ENCODE results near the gene MKNK1.
"Not testable (repeated sequence)": the region's sequence is repeated elsewhere in the genome, so short reads cannot be mapped to it uniquely, and the experiment has no call there.

MKNK1 gene

DNA sequence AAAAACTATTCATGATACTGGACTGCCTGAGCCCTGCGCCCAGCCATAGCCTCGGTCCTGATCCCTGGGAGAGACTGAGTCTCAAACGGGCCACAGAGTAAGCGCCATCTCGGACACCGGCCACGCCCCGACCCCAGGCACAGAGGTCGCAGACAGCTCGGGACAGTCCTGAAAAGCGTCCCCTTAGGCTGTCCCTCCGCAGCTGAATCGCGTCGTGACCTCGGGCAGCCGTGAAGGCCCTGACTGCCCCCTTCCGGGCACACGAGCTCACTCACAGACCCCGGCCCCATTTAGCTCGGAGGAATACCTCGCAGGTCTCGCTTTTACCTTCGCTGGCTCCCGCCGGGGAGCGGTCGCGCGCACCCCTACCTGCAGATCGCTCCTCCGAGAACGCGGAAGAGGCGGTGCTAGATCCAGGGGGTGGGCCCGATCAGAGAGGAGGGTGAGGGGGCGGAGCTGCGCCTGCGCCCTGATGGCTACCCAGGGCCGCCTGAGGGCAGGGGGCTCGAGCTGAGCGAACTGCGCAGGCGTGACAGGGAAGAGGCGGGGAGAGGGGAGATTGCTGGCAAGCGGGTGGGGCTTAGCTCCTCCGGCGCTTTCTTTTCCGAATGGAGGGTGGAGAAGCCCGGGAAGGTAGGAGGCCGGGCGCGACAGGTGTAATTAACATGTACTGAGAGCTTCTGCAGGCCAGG is at the start of gene MKNK1:
MKNK1 (minus strand) TSS at position 411 of the 692 bp plus-strand sequence. CDS start 20,941 bp downstream, outside the sequence.
- DNase-seq = peak; percentile 80

DNA sequence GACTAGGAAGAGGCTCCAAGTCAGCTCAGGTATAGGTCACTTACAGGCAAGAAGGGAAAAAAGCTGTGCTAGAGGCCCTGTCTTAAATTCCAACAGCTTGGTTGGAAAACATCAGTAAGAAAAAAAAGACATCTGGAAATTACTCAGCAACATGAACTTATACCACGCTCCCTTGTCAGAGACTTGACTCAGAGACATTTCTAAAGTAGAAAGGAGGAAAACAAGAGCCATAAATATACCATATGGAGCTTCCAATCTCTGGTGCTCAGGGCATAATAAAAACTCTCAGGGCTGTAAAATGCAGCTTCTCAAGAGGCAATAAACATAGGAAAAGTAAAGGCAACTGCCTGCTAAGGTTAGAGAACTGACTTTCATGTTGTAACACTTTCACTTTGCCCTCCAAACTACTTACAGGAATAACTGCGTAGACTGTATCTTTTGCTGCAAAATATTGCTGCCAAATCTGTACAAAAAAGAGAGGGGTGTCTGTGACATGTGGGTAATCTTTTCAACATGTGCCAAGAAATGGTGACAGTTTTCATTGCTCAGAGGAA is 49.4 kb upstream of the MKNK1 start:
- no peak for DNase-seq

DNA sequence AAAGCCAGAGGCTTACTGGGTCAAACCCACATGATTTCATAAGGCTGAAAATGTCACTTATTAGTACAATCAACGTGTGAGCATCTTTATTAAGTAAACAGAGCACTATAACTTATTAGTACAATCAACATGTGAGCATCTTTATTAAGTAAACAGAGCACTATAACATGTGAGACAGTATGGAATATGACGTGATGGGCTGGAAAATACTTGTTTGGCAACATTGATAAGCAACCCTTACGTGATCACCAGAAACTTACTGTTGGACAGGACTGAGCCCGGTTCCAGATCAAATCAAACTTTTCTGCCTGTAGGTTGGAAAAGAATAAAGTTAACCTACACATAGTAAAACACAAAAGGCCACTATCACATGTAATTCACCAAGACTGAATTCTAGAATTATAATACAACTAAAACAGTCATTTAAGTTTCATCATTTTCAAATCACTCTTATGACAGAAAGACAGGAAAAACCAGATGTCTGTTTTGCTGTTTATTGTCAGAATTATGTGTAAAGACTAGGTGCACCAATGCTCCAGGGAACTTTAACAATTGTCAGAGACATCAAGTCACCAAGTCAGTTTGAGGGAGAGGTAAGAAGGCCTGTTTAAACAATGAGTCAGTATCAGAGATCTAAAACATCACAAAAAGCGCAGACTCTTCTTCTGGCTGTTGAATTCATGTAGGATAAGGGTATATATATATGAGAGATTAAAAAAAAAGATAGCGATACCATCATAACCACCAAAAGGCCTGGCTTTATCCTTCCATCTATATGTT is 48.4 kb upstream of the MKNK1 start:
- no peak for DNase-seq

DNA sequence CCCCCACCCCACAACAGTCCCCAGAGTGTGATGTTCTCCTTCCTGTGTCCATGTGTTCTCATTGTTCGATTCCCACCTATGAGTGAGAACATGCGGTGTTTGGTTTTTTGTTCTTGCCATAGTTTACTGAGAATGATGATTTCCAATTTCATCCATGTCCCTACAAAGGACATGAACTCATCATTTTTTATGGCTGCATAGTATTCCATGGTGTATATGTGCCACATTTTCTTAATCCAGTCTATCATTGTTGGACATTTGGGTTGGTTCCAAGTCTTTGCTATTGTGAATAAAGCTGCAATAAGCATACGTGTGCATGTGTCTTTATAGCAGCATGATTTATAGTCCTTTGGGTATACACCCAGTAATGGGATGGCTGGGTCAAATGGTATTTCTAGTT is 47.1 kb upstream of the MKNK1 start:
- not testable (repeated sequence) for DNase-seq

DNA sequence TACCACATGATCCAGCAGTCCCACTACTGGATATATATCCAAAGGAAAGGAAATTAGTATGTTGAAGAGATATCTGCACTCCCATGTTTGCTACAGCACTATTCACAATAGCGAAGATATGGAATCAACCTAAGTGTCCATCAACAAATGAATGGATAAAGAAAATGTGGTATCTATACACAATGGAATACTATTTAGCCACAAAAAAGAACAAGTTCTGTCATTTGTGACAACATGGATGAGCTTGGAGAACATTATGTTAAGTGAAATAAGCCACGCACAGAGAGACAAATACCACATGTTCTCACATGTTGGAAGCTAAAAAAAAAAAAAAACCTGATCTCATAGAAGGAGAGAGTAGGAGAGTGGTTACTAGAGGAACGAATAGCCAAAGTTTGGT is 46.4 kb upstream of the MKNK1 start:
- DNase-seq = no peak

DNA sequence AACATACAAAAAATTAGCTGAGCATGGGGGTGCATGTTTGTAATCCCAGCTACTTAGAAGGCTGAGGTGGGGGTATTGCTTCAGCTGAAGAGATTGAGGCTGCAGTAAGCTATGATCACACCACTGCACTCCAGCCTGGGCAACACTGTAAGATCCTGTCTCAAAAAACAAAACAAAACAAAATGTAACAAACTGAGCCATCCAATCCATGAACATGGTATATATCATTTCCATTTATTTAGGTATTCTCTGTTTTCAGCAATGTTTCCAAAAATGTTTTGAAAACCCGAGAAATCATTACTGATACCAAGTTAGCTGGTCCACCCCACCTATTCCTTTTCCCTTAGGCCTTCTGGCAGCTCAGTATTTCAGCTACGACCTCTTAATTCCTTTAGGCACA is 45.7 kb upstream of the MKNK1 start:
- DNase-seq = no peak

DNA sequence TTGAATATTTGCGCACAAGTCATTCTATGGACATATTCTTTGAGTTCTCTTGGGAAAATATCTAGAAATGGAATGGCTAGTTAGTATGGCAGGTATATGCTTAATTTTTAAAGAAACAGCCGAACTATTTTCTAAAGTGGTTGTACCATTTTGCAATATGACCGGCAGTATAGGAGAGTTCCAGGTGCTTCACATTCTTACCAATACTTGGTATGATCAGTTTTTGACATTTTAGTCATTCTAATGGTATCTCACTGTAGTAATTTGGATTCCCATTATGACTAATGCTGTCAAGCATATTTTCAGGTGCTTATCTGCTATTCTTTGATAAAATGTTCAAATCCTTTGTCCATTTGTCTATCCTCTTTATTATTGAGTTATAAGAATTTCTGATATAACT is 43.5 kb upstream of the MKNK1 start:
- no peak for DNase-seq

DNA sequence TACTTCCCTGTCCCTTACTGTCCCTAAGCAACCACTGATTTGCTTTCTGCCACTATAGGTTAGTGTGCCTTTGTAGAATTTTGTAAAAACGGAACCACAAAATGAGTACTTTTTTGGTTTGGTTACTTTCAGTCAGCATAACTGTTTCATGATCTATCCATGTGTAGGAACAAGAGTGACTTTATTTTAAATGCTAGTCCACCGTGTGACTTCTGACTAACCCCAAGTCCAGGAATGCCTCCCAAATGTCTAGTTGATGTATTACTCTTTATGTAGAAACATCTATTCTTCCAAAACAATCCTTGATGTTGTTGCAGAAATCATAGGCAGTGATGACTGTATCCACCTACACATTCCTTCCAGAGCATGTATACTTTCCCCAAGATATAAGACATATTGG is 42.8 kb upstream of the MKNK1 start:
- no peak for DNase-seq

DNA sequence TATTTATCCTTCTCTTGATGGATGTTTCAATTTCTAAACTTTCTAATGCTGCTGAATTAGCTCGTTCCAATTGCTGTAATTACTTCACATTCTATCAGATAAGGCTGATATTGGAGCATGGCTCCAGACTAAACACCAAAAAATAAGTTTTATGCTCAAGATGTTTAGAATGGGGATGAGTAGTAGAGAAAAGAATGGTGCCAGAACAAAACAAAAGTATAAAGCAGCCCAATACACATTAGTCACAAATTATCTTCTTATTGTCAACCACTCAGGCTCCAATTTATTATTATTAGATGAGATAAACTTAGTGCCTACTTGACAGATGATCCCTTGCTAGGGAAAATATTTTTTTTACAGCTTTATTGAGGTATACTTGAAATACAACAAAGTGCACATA is 42.3 kb upstream of the MKNK1 start:
- no peak for DNase-seq

DNA sequence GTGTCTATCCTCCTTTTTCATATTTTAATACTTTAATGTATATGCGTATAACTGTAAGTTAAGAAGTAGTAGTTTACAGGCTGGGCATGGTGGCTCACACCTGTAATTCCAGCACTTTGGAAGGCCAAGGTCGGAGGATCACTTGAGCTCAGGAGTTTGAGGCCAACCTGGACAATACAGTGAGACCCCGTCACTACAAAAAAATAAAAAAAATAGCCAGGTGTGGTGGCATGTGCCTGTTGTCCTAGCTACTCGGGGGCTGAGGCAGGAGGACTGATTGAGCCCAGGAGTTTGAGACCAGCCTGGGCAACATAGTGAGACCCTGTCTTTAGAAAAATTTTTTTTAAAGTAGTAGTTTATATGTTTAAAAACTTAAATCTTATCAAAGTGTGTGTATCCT is 41.7 kb upstream of the MKNK1 start:
- no peak for DNase-seq

DNA sequence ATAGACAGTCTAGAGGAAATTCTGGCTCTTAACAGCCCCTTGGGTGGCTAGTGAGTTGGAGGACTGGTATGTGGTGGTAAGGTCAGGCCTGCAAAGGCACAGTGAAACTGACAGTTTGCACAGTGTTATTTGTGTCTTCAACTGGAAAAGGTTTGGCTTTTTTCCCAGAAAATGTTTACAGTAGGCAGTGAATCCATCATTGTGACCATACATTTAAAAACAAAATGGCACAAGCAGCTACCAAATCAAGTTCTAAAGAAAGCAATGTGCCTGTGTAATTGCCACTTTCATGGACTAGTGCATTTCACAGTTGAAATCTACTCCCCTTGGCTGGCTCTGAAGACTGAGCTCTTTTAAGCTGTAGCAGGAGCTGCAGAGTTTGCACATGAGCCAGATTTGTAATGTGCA is 39.3 kb upstream of the MKNK1 start:
- DNase-seq = peak; percentile 80

DNA sequence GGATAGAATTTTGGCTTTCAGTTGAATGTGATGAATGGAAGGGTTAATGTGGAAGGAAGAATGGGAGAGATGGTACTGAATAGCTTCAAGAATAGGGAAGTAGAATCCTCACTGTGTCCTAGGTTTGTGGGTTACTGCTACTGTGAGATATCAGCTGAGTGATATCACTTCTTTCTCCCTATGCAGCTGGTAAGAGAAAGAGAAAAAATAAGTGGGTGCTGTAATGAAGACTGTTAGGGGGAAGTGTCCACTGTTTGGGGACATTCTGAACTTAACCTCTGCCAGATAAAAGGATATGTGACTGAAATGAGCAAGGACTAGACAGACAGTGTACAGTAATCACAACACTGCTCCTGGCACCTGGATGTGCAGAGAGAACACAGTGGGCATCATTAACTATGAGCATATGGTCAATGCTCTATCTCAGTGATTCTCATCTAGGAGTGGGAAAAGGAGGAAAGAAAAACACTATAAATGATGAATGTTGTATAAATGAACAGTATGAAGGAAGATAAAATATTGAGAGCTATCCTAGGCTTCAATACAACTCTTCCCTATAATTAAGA is 38.1 kb upstream of the MKNK1 start:
- no peak for DNase-seq

DNA sequence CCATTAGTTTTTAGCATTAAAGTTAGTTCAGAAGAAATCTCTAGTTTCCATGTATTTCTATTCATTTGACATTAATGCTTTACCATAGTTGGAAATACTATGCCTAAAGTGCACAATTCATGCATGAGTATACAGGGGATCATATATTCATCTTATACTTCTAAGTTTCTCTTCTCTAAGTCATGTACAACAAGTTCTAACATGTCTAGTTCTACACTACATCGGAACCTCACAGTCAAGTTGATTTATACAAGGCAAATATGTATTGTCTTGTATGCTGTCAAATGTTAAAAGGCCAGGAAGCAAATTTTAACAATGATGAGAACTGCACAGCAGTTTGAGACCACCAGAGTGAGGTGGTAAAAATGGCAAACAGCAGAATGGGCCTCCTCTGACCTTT is 35.5 kb upstream of the MKNK1 start:
- no peak for DNase-seq

DNA sequence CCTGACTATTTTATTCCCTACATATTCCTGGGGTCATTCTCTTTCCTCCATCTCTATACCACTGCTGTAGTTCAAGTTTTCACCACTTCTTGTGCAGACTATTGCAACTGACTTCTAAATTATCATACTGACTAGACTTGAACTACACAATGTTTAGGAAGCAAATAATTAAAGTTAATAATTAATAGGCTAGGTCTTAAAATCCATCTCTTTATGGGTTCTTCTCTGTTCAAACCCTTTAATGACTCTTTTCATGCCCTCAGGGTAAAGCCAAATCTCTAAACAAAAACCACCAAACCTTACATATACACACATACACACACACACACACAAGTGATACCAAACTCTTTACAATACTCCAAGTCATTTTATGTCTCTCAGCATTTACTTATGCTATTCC is 34.9 kb upstream of the MKNK1 start:
- DNase-seq = no peak

DNA sequence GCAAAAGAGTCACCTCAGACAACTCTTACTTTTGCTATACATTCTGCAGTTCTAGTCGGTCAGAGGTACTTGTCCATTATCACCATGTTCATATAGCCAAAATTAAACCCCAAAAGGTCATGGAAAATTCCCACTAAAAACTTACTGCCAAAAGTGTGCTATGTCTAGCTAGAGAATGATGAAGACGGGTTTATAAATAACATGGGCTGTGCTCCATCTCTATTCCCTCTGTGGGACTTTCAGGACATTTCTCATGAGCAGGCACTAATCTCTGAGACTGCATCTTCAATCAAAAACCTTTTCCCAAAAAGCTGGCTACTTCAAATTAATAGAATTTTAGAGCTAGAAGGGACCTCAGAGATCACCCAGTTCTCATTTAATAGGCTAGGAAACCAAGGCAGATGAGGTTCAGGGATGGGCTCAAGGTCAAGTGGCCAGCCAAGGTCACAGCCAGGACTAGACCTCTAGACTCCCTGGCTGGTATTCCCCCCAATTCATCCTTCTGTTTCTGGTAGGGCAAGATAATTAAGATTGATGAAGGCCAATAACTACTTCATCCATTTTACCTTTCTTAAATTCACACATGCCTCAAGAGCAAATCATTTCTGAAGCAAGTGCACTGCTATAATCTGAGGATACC is 33.5 kb upstream of the MKNK1 start:
- DNase-seq = no peak

DNA sequence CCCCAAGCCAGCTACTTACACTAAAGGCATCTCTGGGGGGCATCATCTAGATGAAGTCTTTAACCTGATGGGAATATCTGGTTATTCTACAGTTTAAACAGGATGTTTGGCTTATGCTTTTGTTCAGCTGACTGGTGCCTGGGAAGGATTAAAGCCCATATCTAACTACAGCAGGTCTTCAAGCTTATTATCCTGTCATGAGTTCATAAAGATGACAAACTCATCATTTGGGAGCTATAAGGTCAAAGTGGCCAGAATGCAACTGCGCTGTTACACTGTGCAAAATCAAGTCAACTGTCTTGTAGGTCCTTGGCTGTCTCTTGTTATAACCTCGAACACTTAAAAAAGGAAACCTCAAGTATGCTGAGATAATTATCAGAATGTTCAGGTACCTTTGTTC is 31.1 kb upstream of the MKNK1 start:
- DNase-seq = no peak

DNA sequence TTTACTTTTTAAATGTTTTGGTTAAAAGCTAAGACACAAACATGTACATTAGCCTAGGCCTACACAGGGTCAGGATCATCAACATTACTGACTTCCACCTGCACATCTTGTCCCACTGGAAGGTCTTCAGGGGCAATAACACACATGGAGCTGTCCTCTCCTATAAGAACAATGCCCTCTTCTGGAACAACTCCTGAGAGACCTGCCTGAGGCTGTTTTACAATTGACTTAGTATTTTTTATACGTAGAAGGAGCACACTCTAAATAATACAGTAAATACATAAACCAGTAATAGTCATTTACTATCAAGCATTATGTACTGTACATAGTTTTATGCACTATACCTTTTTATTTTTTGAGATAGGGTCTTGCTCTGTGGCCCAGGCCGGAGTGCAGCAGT is 26.7 kb upstream of the MKNK1 start:
- DNase-seq = no peak

DNA sequence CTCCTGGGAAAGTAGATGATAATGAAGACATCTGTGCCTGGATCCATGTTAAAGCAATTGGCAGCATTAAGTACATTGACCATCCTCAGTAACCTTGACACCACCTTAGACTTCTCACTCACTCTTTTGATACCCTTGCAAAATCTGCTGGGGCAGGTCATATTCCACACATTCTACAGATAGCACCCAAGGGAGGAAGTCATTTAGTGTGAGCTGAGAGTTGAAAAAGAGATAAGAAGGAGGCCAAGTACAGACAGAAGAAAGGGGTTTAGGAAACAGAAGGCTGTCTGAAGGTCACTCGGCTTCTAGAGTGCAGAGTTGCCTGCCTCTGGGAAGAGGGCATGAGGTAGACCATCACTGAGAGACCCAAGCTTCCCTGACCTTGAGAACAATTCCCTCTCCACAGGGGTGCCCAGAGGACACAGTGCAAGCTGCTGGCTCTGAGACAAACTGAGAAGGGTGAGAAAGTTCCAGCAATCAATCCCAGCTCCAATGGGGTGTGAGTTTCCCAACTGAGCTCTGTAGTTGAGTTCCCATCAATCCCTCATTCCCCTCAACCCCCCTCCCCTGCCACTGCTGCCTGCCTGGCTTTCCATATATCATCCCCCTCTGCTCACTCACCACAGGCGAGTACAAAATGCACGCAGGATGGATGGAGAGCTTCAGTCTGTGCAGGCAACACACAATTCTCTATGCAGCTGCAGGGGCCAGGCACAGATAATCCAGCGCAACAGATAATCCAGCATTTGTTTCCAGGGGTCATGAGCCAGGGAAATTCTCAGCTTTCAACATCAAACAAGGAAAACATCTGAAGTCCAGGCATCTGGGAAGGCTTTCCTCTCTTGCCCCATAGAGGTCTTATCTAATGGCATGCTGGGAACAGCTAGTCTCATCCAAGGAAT is 19.9 kb upstream of the MKNK1 start:
- no peak for DNase-seq

DNA sequence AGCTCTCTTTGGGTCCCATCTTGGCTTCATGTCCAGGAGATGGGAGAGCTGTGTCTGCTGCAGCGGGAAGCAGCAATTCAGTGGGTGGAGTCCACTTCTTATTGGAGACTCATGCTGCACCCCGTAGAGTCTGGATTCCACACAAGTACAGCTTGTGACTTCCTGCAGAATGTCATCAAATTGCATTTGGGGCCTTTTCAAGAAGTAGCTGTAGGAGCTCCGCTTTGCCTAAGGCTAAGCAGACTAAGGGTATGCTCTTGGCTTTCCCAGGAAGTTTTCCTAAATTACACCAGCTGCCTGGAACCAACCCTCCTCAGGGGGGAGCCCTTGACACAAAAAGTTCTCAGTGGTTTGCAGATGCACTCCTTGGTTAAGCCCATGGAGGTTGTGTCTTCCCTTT is 18.3 kb upstream of the MKNK1 start:
- no peak for DNase-seq

DNA sequence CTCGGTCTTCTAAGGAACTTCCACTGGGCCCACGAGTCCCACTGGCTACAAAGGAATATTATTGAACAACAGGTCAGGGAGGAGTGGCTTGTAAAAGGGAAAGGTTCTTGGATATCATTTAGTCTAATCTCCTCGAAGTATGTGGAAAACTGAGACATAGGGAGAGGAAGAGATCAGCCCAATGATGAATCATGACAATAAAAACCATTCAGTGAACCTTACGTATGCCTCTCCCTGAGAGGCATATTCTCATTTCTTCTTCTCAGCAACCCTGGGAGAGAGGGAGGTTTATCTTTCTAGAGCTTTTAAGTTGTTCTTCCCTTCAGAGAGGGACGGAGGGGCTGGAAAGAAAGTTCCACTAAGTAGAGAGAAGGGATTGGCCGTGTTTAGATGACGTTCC is 17.9 kb upstream of the MKNK1 start:
- DNase-seq = no peak

DNA sequence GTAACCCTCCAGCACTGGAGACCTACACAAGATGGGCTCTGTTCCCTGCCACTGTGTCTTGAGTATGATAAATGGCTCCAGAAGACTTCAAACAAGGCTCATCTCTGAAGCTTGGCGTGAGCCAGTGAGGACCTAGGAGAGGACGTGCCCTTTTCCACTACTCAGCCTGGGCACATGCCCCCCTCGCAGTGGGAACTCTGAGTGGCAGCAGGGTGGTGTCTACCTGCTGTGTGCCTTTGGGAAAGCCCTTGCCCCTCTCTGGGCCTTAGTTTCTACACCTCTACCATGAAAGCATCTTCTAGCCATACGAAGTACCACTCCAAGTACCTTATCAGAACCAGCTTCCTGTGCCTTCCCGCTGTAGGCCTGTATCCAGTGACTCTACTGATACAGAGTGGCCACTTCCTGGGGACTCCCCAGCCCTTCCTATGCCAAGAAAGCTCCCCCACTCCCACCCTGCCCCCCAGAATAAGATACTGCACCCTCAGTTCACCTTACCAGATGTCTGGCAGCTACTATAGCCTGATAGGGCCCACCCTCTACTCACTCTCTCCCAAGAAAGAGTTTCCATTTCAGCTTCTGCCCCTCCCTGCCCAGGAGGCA is 15.7 kb upstream of the MKNK1 start:
- DNase-seq = no peak

Measured in SHP77 treated with DMSO at 0.1 percent for 48 hours (cell line).